Measurements from ENCODE around the gene ARHGEF35.
A peak's percentile ranks its signal among the peaks of the same experiment; 100 is the strongest.
"Not testable (repeated sequence)": the region's sequence is repeated elsewhere in the genome, so short reads cannot be mapped to it uniquely, and the experiment has no call there.

Gene ARHGEF35

GRCh38 chr7:144178380-144179164 lies 17.1 kb downstream of the ARHGEF35 start:
- peak in 1 of 2 donors; percentile 12 for DNase-seq (ENCODE audit: low read depth in 2 of 2)

- DNase-seq (ENCODE audit: low read depth in 2 of 2), result no peak
These were observed 21.0 kb downstream of the ARHGEF35 start for GRCh38 chr7:144174613-144175012.

GRCh38 chr7:144171594-144172350 lies 23.9 kb downstream of the ARHGEF35 start:
- not testable (repeated sequence) for DNase-seq (ENCODE audit: low read depth in 2 of 2)

GRCh38 chr7:144164784-144165183 lies 30.8 kb downstream of the ARHGEF35 start:
- no peak for DNase-seq (ENCODE audit: low read depth in 2 of 2)

GRCh38 chr7:144158861-144159260 lies 36.8 kb downstream of the ARHGEF35 start:
- no peak for DNase-seq (ENCODE audit: low read depth in 2 of 2)

- no peak for DNase-seq (ENCODE audit: low read depth in 2 of 2)
These were observed 47.3 kb downstream of the ARHGEF35 start for GRCh38 chr7:144148224-144148827.

GRCh38 chr7:144144426-144144825 lies 51.2 kb downstream of the ARHGEF35 start:
- no peak for DNase-seq (ENCODE audit: low read depth in 2 of 2)

- no peak for DNase-seq (ENCODE audit: low read depth in 2 of 2)
These were observed 53.4 kb downstream of the ARHGEF35 start for GRCh38 chr7:144142187-144142586.

- DNase-seq (ENCODE audit: low read depth in 2 of 2), result no peak
These were observed 58.1 kb downstream of the ARHGEF35 start for GRCh38 chr7:144137501-144137900.

Measured in stimulated activated CD4-positive, alpha-beta T cell treated with anti-CD3 and anti-CD28 coated beads, Interleukin-15, amount 100 ng/mL, for 48 hours (primary cell).